Mesenchymal stem cell (in vitro differentiated cells and primary cell): ENCODE data around the gene C3orf70.

Experiments used
- DNase-seq: peaks from one replicate; pipeline ENCODE4 v3.0.0-alpha.2; 2013
- H2AFZ ChIP-seq: one replicate; pipeline ENCODE4 v1.6.1; 2013; ENCODE audit warnings: low read depth, mild to moderate bottlenecking, control low read depth, inconsistent platforms, low read length, moderate library complexity
- H2AK5ac ChIP-seq: 2 replicates; pipeline ENCODE4 v1.6.1; 2013; ENCODE audit warnings: low read length, moderate library complexity, mild to moderate bottlenecking, inconsistent platforms; ENCODE audit not compliant: severe bottlenecking
- H2BK120ac ChIP-seq: one replicate; pipeline ENCODE4 v1.6.1; 2013; ENCODE audit warnings: low read depth, mild to moderate bottlenecking, inconsistent platforms, low read length, moderate library complexity
- H2BK12ac ChIP-seq, 2 experiments: one replicate each; pipeline ENCODE4 v1.6.1; 2013; ENCODE audit warnings: inconsistent platforms in 2 of 2, low read length in 2 of 2, mild to moderate bottlenecking in 2 of 2, moderate library complexity in 2 of 2, control low read depth in 1 of 2
- H2BK15ac ChIP-seq: one replicate; pipeline ENCODE4 v1.6.1; 2013; ENCODE audit warnings: mild to moderate bottlenecking, low read depth, inconsistent platforms; ENCODE audit not compliant: poor library complexity, severe bottlenecking
- H2BK5ac ChIP-seq: 2 replicates; pipeline ENCODE4 v1.6.1; 2013; ENCODE audit warnings: low read depth, mild to moderate bottlenecking, low read length, control low read depth, inconsistent platforms; ENCODE audit not compliant: poor library complexity, severe bottlenecking
- H3K14ac ChIP-seq, 2 experiments: one replicate each; pipeline ENCODE4 v1.6.1; 2013; ENCODE audit warnings: inconsistent platforms in 2 of 2, low read length in 2 of 2, control low read depth in 1 of 2, mild to moderate bottlenecking in 1 of 2, moderate library complexity in 1 of 2
- H3K18ac ChIP-seq, 2 experiments: one replicate each; pipeline ENCODE4 v1.6.1; 2013; ENCODE audit warnings: inconsistent platforms in 2 of 2, low read length in 2 of 2, control low read depth in 1 of 2, low read depth in 1 of 2, mild to moderate bottlenecking in 1 of 2
- H3K23ac ChIP-seq, 2 experiments: one replicate each; pipeline ENCODE4 v1.6.1; 2013; ENCODE audit warnings: inconsistent platforms in 2 of 2, low read length in 2 of 2, mild to moderate bottlenecking in 2 of 2, moderate library complexity in 2 of 2, control low read depth in 1 of 2
- H3K27ac ChIP-seq: 2 replicates; pipeline ENCODE4 v1.5.1; 2013; ENCODE audit warnings: mild to moderate bottlenecking, moderate library complexity, low read length, control low read depth, inconsistent platforms; ENCODE audit not compliant: poor library complexity, severe bottlenecking
- H3K27me3 ChIP-seq, 2 experiments: 2 replicates each; pipeline versions ENCODE4 v1.6.1 to v1.7.0; 2013; ENCODE audit warnings: low read length in 2 of 2, mild to moderate bottlenecking in 2 of 2, moderate library complexity in 2 of 2, control low read depth in 1 of 2, inconsistent platforms in 1 of 2; ENCODE audit not compliant: control insufficient read depth in 1 of 2, insufficient read depth in 1 of 2
- H3K36me3 ChIP-seq, 2 experiments: 2 replicates each; pipeline versions ENCODE4 v1.6.1 to v1.7.0; 2013; ENCODE audit warnings: low read length in 2 of 2, control low read depth in 1 of 2, inconsistent platforms in 1 of 2, low read depth in 1 of 2, mild to moderate bottlenecking in 1 of 2; ENCODE audit not compliant: insufficient read depth in 2 of 2, control insufficient read depth in 1 of 2
- H3K4ac ChIP-seq, 2 experiments: one replicate each; pipeline ENCODE4 v1.6.1; 2013; ENCODE audit warnings: inconsistent platforms in 2 of 2, low read length in 2 of 2, mild to moderate bottlenecking in 2 of 2, moderate library complexity in 2 of 2, control low read depth in 1 of 2, low read depth in 1 of 2
- H3K4me1 ChIP-seq: 2 replicates; pipeline ENCODE4 v1.6.1; 2013; ENCODE audit warnings: low read depth, low read length, control low read depth; ENCODE audit not compliant: control insufficient read depth, insufficient read depth
- H3K4me2 ChIP-seq: 2 replicates; pipeline ENCODE4 v1.6.1; 2013; ENCODE audit warnings: low read length, mild to moderate bottlenecking, inconsistent platforms; ENCODE audit not compliant: poor library complexity, severe bottlenecking
- H3K4me3 ChIP-seq, 2 experiments: 2 replicates each; pipeline versions ENCODE4 v1.5.1 to v1.7.0; 2013; ENCODE audit warnings: low read length in 2 of 2, mild to moderate bottlenecking in 2 of 2, control low read depth in 1 of 2, low read depth in 1 of 2; ENCODE audit not compliant: insufficient read depth in 1 of 2
- H3K79me1 ChIP-seq: replicated peaks from 2 replicates; pipeline ENCODE4 v1.6.1; 2013; ENCODE audit warnings: mild to moderate bottlenecking, control low read depth, low read length, inconsistent platforms; ENCODE audit not compliant: poor library complexity, severe bottlenecking
- H3K9ac ChIP-seq: 2 replicates; pipeline ENCODE4 v1.7.0; 2013; ENCODE audit warnings: mild to moderate bottlenecking, low read length, moderate library complexity
- H3K9me3 ChIP-seq: 2 replicates; pipeline ENCODE4 v1.7.0; 2013; ENCODE audit warnings: mild to moderate bottlenecking, low read length; ENCODE audit not compliant: control insufficient read depth
- H4K8ac ChIP-seq: one replicate; pipeline ENCODE4 v1.6.1; 2013; ENCODE audit warnings: inconsistent platforms, mild to moderate bottlenecking, low read length, moderate library complexity
- H4K91ac ChIP-seq: one replicate; pipeline ENCODE4 v1.6.1; 2013; ENCODE audit warnings: mild to moderate bottlenecking, low read length, inconsistent platforms
- WGBS: methylation state at CpG from one replicate; pipeline ENCODE4 v1.1.7; 2013; ENCODE audit warnings: mixed read lengths; 5-methylcytosine and 5-hydroxymethylcytosine counted together

Gene C3orf70

GRCh38 chr3:185155678-185156077 is 2.8 kb upstream of the C3orf70 start:
- no peak overlapping the region for H3K4me2 ChIP-seq
- H4K91ac ChIP-seq = no peak overlapping the region
- H4K8ac ChIP-seq = no peak overlapping the region
- H2AFZ ChIP-seq = no peak overlapping the region
- peaks cover 5% of the 10 kb centered on the region for H3K9me3 ChIP-seq
- H2BK12ac ChIP-seq = no peak overlapping the region
- no peak overlapping the region for H3K14ac ChIP-seq
- no peak overlapping the region for H2AK5ac ChIP-seq
- no peak overlapping the region for H2BK120ac ChIP-seq
- no peak for DNase-seq
- no peak overlapping the region for H3K18ac ChIP-seq
- no peak overlapping the region for H3K4me3 ChIP-seq
- peaks cover 28 to 38% of the 10 kb centered on the region in 2 experiments for H3K27me3 ChIP-seq
- H3K9ac ChIP-seq = no peak overlapping the region
- no peaks in the 10 kb centered on the region for H3K36me3 ChIP-seq
- H3K79me1 ChIP-seq = no peaks in the 10 kb centered on the region
- H2BK5ac ChIP-seq = no peak overlapping the region
- H3K23ac ChIP-seq = no peak overlapping the region
- H3K4me1 ChIP-seq = peaks cover 17% of the 10 kb centered on the region
- H3K4ac ChIP-seq = no peak overlapping the region
- no peak overlapping the region for H2BK15ac ChIP-seq
- H3K27ac ChIP-seq = no peak overlapping the region
- 98% methylated on average over 3 of the region's 5 CpGs for WGBS

- Histone ChIP-seq H3K9me3 (peaks cover 5% of the 10 kb centered on the region), H4K8ac (peak overlapping the region; percentile 45), H3K4me1 (peaks cover 17% of the 10 kb centered on the region), H3K4ac (no peak overlapping the region), H3K18ac (no peak overlapping the region), H2AK5ac (no peak overlapping the region), H3K9ac (no peak overlapping the region), H3K27ac (no peak overlapping the region), H2BK120ac (no peak overlapping the region), H2BK15ac (no peak overlapping the region), H3K23ac (no peak overlapping the region), H4K91ac (peak overlapping the region; percentile 52), H3K4me3 (peak overlapping the region; percentile 80 to 90), H3K14ac (no peak overlapping the region), H3K36me3 (no peaks in the 10 kb centered on the region), H2BK12ac (no peak overlapping the region), H3K4me2 (no peak overlapping the region), H2BK5ac (no peak overlapping the region), H2AFZ (no peak overlapping the region), H3K27me3 (peaks cover 28 to 36% of the 10 kb centered on the region in 2 experiments), H3K79me1 (no peaks in the 10 kb centered on the region)
- WGBS = 82% methylated on average over 16 of the region's 16 CpGs
- no peak for DNase-seq
Measured at GRCh38 chr3:185153861-185154629, 1.2 kb upstream of the C3orf70 start.

GRCh38 chr3:185153171-185153771 is 411 bp upstream of the C3orf70 start:
- no peak overlapping the region for H2BK5ac ChIP-seq
- DNase-seq = peak; percentile 38
- peaks cover 21 to 28% of the 10 kb centered on the region in 2 experiments for H3K27me3 ChIP-seq
- H2BK15ac ChIP-seq = no peak overlapping the region
- peak overlapping the region in 1 of 2 experiments; percentile 15 for H2BK12ac ChIP-seq
- H3K18ac ChIP-seq = peak overlapping the region in 1 of 2 experiments; percentile 82
- H3K27ac ChIP-seq = no peak overlapping the region
- peak overlapping the region; percentile 80 to 90 for H3K4me3 ChIP-seq
- H3K4me1 ChIP-seq = peaks cover 17% of the 10 kb centered on the region
- H3K14ac ChIP-seq = peak overlapping the region in 1 of 2 experiments; percentile 89
- H2AFZ ChIP-seq = peak overlapping the region; percentile 99
- H3K9me3 ChIP-seq = peaks cover 5% of the 10 kb centered on the region
- peak overlapping the region; percentile 81 for H3K9ac ChIP-seq
- H3K79me1 ChIP-seq = no peaks in the 10 kb centered on the region
- no peak overlapping the region for H2AK5ac ChIP-seq
- H4K91ac ChIP-seq = no peak overlapping the region
- WGBS = 6% methylated on average over 50 of the region's 53 CpGs
- H3K23ac ChIP-seq = peak overlapping the region in 1 of 2 experiments; percentile 89
- peak overlapping the region; percentile 45 for H4K8ac ChIP-seq
- peak overlapping the region in 1 of 2 experiments; percentile 7 for H3K4ac ChIP-seq
- H3K4me2 ChIP-seq = peak overlapping the region; percentile 78
- H2BK120ac ChIP-seq = no peak overlapping the region
- H3K36me3 ChIP-seq = no peaks in the 10 kb centered on the region

- Histone ChIP-seq H3K79me1 (no peaks in the 10 kb centered on the region), H3K36me3 (no peaks in the 10 kb centered on the region)
- WGBS = 6% methylated on average over 7 of the region's 9 CpGs
Measured at GRCh38 chr3:185151964-185152409, 873 bp downstream of the C3orf70 start.

More at GRCh38 chr3:185151964-185152409, 873 bp downstream of the C3orf70 start:
- Histone ChIP-seq H2BK120ac (no peak overlapping the region), H3K4me3 (peak overlapping the region; percentile 80 to 90), H3K27me3 (peaks cover 13 to 15% of the 10 kb centered on the region in 2 experiments), H3K4ac (no peak overlapping the region), H2AK5ac (no peak overlapping the region), H3K14ac (no peak overlapping the region), H3K23ac (no peak overlapping the region), H2BK5ac (no peak overlapping the region), H3K18ac (no peak overlapping the region), H3K9me3 (no peaks in the 10 kb centered on the region), H3K9ac (peak overlapping the region; percentile 81), H2BK15ac (no peak overlapping the region), H4K8ac (no peak overlapping the region), H3K4me2 (peak overlapping the region; percentile 78), H3K4me1 (peaks cover 17% of the 10 kb centered on the region), H2AFZ (peak overlapping the region; percentile 99), H2BK12ac (no peak overlapping the region), H4K91ac (no peak overlapping the region), H3K27ac (no peak overlapping the region)
- no peak for DNase-seq
